GM12878 (cell line): ENCODE data around the gene POLR3A. TPM values are rescaled to one million over a fixed set of nuclear protein-coding genes. Genes with fewer than 3 reads are reported as not detected.

Experiments used
- ATAC-seq: fragments of 200-7000 bp; cut with Tn5 transposase; 3 replicates; pipeline ENCODE4 v1.9.1; 2020; ENCODE audit warnings: mild to moderate bottlenecking, moderate library complexity
- BruUV-seq: library from RNA; stranded (reverse); fragments of 400-500 nt; replicated peaks from 2 replicates; lab custom pipeline; 2021; lab: Mats Ljungman, UMichigan
- CTCF ChIA-PET: fragments of 300-600 bp; sonication (Branson Sonifier 250); formaldehyde crosslinking; extraction: SDS; loops from one replicate; lab custom pipeline; 2021; ENCODE audit warnings: inconsistent platforms; lab: Yijun Ruan, JAX
- POLR2A ChIA-PET: fragments of 350-600 bp; formaldehyde crosslinking; extraction: SDS; loops from one replicate; lab custom pipeline; 2021; ENCODE audit warnings: inconsistent platforms; lab: Charles Lee
- RAD21 ChIA-PET: fragments of 300-600 bp; sonication (Branson Sonifier 250); formaldehyde crosslinking; loops from one replicate; lab custom pipeline; 2023; ENCODE audit warnings: antibody characterized with exemption; ENCODE audit not compliant: unreplicated experiment; lab: Charles Lee
- SMC1A ChIA-PET: fragments of 300-600 bp; sonication (Branson Sonifier 250); formaldehyde crosslinking; loops from one replicate; lab custom pipeline; 2023; ENCODE audit not compliant: unreplicated experiment, uncharacterized antibody; lab: Charles Lee
- DNase-seq: peaks from one replicate; pipeline ENCODE4 v3.0.0-alpha.2; 2011; ENCODE audit warnings: low read depth, low spot score
- FAIRE-seq: peaks from 3 replicates; lab custom pipeline; 2011; peaks lifted over from hg19 to GRCh38; lab: Jason Lieb, UNC
- H2AFZ ChIP-seq: 2 replicates; pipeline ENCODE4 v1.6.0; 2011; ENCODE audit warnings: low read depth, low read length, control low read depth; ENCODE audit not compliant: control insufficient read depth
- H3K27ac ChIP-seq: 2 replicates; pipeline ENCODE4 v1.5.1; 2011; ENCODE audit warnings: control low read depth; ENCODE audit not compliant: control insufficient read depth, insufficient read depth
- H3K27me3 ChIP-seq, 2 experiments: replicated peaks in 1 of 2; 2 replicates each; pipeline versions ENCODE4 v1.6.0 to v1.6.1; 2011; ENCODE audit warnings: low read length in 1 of 2; ENCODE audit not compliant: control insufficient read depth in 2 of 2, insufficient read depth in 2 of 2
- H3K36me3 ChIP-seq, 2 experiments: 2 replicates each; pipeline ENCODE4 v1.5.1; 2011; ENCODE audit warnings: low read length in 1 of 2; ENCODE audit not compliant: control insufficient read depth in 2 of 2, insufficient read depth in 2 of 2
- H3K4me1 ChIP-seq: 2 replicates; pipeline ENCODE4 v1.6.1; 2011; ENCODE audit warnings: mild to moderate bottlenecking, low read length, moderate library complexity, mixed read lengths; ENCODE audit not compliant: control insufficient read depth, insufficient read depth
- H3K4me2 ChIP-seq: 2 replicates; pipeline ENCODE4 v1.6.0; 2011; ENCODE audit warnings: control low read depth; ENCODE audit not compliant: control insufficient read depth, insufficient read depth
- H3K4me3 ChIP-seq: fragments of 200-600 bp; sonication (generic); 2 replicates; pipeline ENCODE4 v1.5.1; 2016
- H3K79me2 ChIP-seq: 2 replicates; pipeline ENCODE4 v1.6.0; 2011; ENCODE audit warnings: low read length; ENCODE audit not compliant: control insufficient read depth, insufficient read depth
- H3K9ac ChIP-seq: 2 replicates; pipeline ENCODE4 v1.8.0; 2011; ENCODE audit warnings: low read length, control low read depth, mixed read lengths; ENCODE audit not compliant: control insufficient read depth, insufficient read depth
- H3K9me3 ChIP-seq: replicated peaks from 3 replicates; pipeline ENCODE4 v1.5.1; 2011; ENCODE audit warnings: mild to moderate bottlenecking, low read length; ENCODE audit not compliant: control insufficient read depth, insufficient read depth
- H4K20me1 ChIP-seq: 2 replicates; pipeline ENCODE4 v1.6.0; 2011; ENCODE audit not compliant: control insufficient read depth, insufficient read depth
- ASH2L ChIP-seq: fragments of 300-600, 200-600 bp; sonication (generic); IDR thresholded peaks from 2 replicates; pipeline ENCODE4 v1.6.1; 2017; ENCODE audit warnings: low read depth, mild to moderate bottlenecking, borderline replicate concordance
- ESRRA ChIP-seq: IDR thresholded peaks from 2 replicates; pipeline ENCODE4 v1.6.1; 2012; ENCODE audit warnings: mild to moderate bottlenecking, low read length, improper control_type of control experiment
- GATAD2B ChIP-seq: fragments of 450-650 bp; conservative IDR thresholded peaks from 2 replicates; pipeline ENCODE4 v1.6.1; 2017; ENCODE audit warnings: low read depth, mild to moderate bottlenecking, moderate library complexity
- JUNB ChIP-seq: IDR thresholded peaks from 2 replicates; pipeline ENCODE4 v1.6.1; 2016; ENCODE audit warnings: antibody characterized with exemption, mild to moderate bottlenecking
- KAT2A ChIP-seq: conservative IDR thresholded peaks from 2 replicates; pipeline ENCODE4 v1.6.1; 2011; ENCODE audit warnings: low read depth, low read length; ENCODE audit not compliant: control insufficient read depth
- MTA2 ChIP-seq: fragments of 450-650 bp; IDR thresholded peaks from 2 replicates; pipeline ENCODE4 v1.6.1; 2016; ENCODE audit warnings: low read depth, mild to moderate bottlenecking, moderate library complexity
- NR2C1 ChIP-seq: fragments of 450-650 bp; IDR thresholded peaks from 2 replicates; pipeline ENCODE4 v1.6.1; 2017; ENCODE audit warnings: antibody characterized with exemption, mild to moderate bottlenecking, moderate library complexity
- SIX5 ChIP-seq: IDR thresholded peaks from 2 replicates; pipeline ENCODE4 v1.6.1; 2011; ENCODE audit warnings: mild to moderate bottlenecking, low read depth, low read length, moderate library complexity; ENCODE audit not compliant: severe bottlenecking
- SMARCA5 ChIP-seq: fragments of 450-650 bp; IDR thresholded peaks from 2 replicates; pipeline ENCODE4 v1.6.1; 2017; ENCODE audit warnings: mild to moderate bottlenecking
- SUPT20H ChIP-seq: IDR thresholded peaks from 2 replicates; pipeline ENCODE4 v1.6.1; 2011; ENCODE audit warnings: low read depth, mild to moderate bottlenecking, low read length, moderate library complexity, borderline replicate concordance; ENCODE audit not compliant: control insufficient read depth
- WRNIP1 ChIP-seq: IDR thresholded peaks from 2 replicates; pipeline ENCODE4 v1.6.1; 2011; ENCODE audit warnings: low read depth, low read length, improper control_type of control experiment, borderline replicate concordance
- YBX1 ChIP-seq: fragments of 450-650 bp; IDR thresholded peaks from 2 replicates; pipeline ENCODE4 v1.6.1; 2016; ENCODE audit warnings: antibody characterized with exemption
- ZNF217 ChIP-seq: fragments of 450-650 bp; IDR thresholded peaks from 2 replicates; pipeline ENCODE4 v1.6.1; 2017; ENCODE audit warnings: antibody characterized with exemption, mild to moderate bottlenecking
- ZZZ3 ChIP-seq: IDR thresholded peaks from 2 replicates; pipeline ENCODE4 v1.6.1; 2011; ENCODE audit warnings: low read depth; ENCODE audit not compliant: control insufficient read depth, insufficient read length
- WGBS: methylation state at CpG from one replicate; pipeline ENCODE4 v1.1.6; 2016; ENCODE audit warnings: low lambda C conversion rate; ENCODE audit not compliant: insufficient replicate concordance, insufficient coverage; ENCODE audit errors: missing lambda C conversion rate; 5-methylcytosine and 5-hydroxymethylcytosine counted together
- in situ Hi-C: fragments of 300-500 bp; cut with MboI; formaldehyde crosslinking; loops from 9 replicates; pipeline ENCODE4 v1.14.3; 2018; ENCODE audit warnings: mixed read lengths
- intact Hi-C: fragments of 100-400 bp; cut with micrococcal nuclease; formaldehyde crosslinking; loops from one replicate; pipeline ENCODE4 v1.14.2; 2022; ENCODE audit not compliant: unreplicated experiment
- polyA plus RNA-seq, 11 experiments: library from polyadenylated mRNA; depleted of rRNA in 4 of 11; unstranded in 6 of 11; stranded (reverse) in 5 of 11; fragments of >200 nt; fragmentation: Nextera tagmentation in 4 of 11; fragmentation: Illumina TruSeq in 1 of 11; extraction: Ambion mirVana in 4 of 11; extraction: Trizol in 1 of 11; gene quantifications; 1 replicate in 1 of 11; 2 replicates in 10 of 11; pipeline versions ENCODE4 v1.2.1 to v1.2.3, GENCODE V29; 2011 to 2016; ENCODE audit warnings: inconsistent platforms in 2 of 11, missing spikeins in 2 of 11, low read depth in 1 of 11
- total RNA-seq, 4 experiments: library from RNA; depleted of rRNA in 3 of 4; stranded (reverse); fragments of >200 nt in 3 of 4; fragmentation: Illumina TruSeq in 1 of 4; extraction: Trizol in 1 of 4; gene quantifications; 2 replicates each; pipeline versions ENCODE4 v1.2.1 to v1.2.3, GENCODE V29; 2013 to 2021
- TF ChIP-seq, protein P1 (sequence below): IDR thresholded peaks from 2 replicates; pipeline ENCODE4 v1.6.1; 2012; ENCODE audit warnings: low read depth, low read length, improper control_type of control experiment
- TF ChIP-seq, protein P2 (sequence below): fragments of 450-650 bp; formaldehyde crosslinking; IDR thresholded peaks from 2 replicates; pipeline ENCODE4 v1.5.0; 2022; ENCODE audit warnings: mild to moderate bottlenecking, missing genetic modification characterization
- TF ChIP-seq, protein P3 (sequence below): fragments of 450-650 bp; IDR thresholded peaks from 2 replicates; pipeline ENCODE4 v1.6.1; 2016; ENCODE audit warnings: mild to moderate bottlenecking
- TF ChIP-seq, protein P4 (sequence below): fragments of 450-650 bp; IDR thresholded peaks from 2 replicates; pipeline ENCODE4 v1.6.1; 2017; ENCODE audit warnings: borderline replicate concordance

The POLR3A gene
- total and polyA plus RNA-seq, 10 of the 15 experiments (the other 5 are each of a cell fraction or from before 2014, with no cell fraction given), result 5.4 to 20.4 (median 14.4) TPM

DNA sequence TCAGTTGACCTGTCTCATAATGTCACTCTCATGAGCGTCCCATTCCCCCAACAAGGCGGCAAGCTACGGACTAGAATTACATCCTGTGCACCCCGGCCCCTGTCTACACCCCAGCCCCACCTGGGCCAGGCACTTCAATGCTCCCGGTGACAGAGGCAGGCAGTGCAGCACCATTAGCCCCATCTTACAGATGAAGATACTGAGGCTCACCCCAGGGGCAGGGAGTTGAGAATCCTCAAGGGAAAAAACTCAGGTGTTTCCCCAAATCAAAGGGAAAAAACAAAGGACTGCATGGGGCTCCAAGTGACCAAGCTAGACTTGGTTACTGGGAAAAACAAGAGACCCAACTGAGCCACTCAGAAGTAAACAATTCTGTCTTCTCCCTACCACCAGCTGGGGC is 107.3 kb downstream of the POLR3A start:
- no peak for DNase-seq
- no TSS peak for BruUV-seq
- Histone ChIP-seq H2AFZ (no peak overlapping the region), H3K4me1 (peaks cover 9% of the 10 kb centered on the region), H3K4me3 (no peak overlapping the region), H3K9me3 (no peaks in the 10 kb centered on the region), H3K27me3 (peaks cover 0 to under 1% of the 10 kb centered on the region in 2 experiments; a peak in 2 of 4 replicates), H3K79me2 (no peaks in the 10 kb centered on the region; the same call in none of the 2 replicates), H3K36me3 (no peaks in the 10 kb centered on the region), H3K27ac (no peak overlapping the region), H3K4me2 (no peak overlapping the region), H4K20me1 (no peaks in the 10 kb centered on the region), H3K9ac (no peak overlapping the region)
- TF ChIP-seq NR2C1 (no peak), KAT2A (no peak), YBX1 (no peak), JUNB (no peak), SMARCA5 (no peak), ZZZ3 (no peak), WRNIP1 (no peak), GATAD2B (no peak), SUPT20H (no peak), MTA2 (no peak), ASH2L (no peak), SIX5 (no peak), ZNF217 (no peak), ESRRA (no peak)
- TF ChIP-seq, protein P1, sequence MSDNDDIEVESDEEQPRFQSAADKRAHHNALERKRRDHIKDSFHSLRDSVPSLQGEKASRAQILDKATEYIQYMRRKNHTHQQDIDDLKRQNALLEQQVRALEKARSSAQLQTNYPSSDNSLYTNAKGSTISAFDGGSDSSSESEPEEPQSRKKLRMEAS, result no peak
- TF ChIP-seq, protein P2, sequence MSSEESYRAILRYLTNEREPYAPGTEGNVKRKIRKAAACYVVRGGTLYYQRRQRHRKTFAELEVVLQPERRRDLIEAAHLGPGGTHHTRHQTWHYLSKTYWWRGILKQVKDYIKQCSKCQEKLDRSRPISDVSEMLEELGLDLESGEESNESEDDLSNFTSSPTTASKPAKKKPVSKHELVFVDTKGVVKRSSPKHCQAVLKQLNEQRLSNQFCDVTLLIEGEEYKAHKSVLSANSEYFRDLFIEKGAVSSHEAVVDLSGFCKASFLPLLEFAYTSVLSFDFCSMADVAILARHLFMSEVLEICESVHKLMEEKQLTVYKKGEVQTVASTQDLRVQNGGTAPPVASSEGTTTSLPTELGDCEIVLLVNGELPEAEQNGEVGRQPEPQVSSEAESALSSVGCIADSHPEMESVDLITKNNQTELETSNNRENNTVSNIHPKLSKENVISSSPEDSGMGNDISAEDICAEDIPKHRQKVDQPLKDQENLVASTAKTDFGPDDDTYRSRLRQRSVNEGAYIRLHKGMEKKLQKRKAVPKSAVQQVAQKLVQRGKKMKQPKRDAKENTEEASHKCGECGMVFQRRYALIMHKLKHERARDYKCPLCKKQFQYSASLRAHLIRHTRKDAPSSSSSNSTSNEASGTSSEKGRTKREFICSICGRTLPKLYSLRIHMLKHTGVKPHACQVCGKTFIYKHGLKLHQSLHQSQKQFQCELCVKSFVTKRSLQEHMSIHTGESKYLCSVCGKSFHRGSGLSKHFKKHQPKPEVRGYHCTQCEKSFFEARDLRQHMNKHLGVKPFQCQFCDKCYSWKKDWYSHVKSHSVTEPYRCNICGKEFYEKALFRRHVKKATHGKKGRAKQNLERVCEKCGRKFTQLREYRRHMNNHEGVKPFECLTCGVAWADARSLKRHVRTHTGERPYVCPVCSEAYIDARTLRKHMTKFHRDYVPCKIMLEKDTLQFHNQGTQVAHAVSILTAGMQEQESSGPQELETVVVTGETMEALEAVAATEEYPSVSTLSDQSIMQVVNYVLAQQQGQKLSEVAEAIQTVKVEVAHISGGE, result no peak
- TF ChIP-seq, protein P3, sequence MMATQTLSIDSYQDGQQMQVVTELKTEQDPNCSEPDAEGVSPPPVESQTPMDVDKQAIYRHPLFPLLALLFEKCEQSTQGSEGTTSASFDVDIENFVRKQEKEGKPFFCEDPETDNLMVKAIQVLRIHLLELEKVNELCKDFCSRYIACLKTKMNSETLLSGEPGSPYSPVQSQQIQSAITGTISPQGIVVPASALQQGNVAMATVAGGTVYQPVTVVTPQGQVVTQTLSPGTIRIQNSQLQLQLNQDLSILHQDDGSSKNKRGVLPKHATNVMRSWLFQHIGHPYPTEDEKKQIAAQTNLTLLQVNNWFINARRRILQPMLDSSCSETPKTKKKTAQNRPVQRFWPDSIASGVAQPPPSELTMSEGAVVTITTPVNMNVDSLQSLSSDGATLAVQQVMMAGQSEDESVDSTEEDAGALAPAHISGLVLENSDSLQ, result no peak
- TF ChIP-seq, protein P4, sequence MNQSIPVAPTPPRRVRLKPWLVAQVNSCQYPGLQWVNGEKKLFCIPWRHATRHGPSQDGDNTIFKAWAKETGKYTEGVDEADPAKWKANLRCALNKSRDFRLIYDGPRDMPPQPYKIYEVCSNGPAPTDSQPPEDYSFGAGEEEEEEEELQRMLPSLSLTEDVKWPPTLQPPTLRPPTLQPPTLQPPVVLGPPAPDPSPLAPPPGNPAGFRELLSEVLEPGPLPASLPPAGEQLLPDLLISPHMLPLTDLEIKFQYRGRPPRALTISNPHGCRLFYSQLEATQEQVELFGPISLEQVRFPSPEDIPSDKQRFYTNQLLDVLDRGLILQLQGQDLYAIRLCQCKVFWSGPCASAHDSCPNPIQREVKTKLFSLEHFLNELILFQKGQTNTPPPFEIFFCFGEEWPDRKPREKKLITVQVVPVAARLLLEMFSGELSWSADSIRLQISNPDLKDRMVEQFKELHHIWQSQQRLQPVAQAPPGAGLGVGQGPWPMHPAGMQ, result no peak
- CTCF ChIA-PET, result interaction anchor here (0.7 kb wide), 1 partner anchor 63 kb away, joined by 3 read pairs; no protein-coding TSS in a partner anchor
- no peak for FAIRE-seq
- intact Hi-C loops, result no loop called here
- RAD21 ChIA-PET, result no interaction called here
- no peak for ATAC-seq
- WGBS, result 94% methylated on average over 5 of the region's 5 CpGs
- SMC1A ChIA-PET, result interaction anchor here (2.0 kb wide), 1 partner anchor 10 kb away, joined by 7 read pairs; no protein-coding TSS in a partner anchor
- in situ Hi-C loops, result no loop called here
- POLR2A ChIA-PET, result no interaction called here
